ENCODE results near the gene GRIP1. TPM values are rescaled to one million over a fixed set of nuclear protein-coding genes. Genes with fewer than 3 reads are reported as not detected.

GRIP1 gene
- total and polyA plus RNA-seq, 2 experiments from 2014 or later: 7.7 TPM

- no peaks in the 10 kb centered on the region for H4K20me1 ChIP-seq (ENCODE audit: insufficient read depth, poor library complexity, severe bottlenecking)
- no peak overlapping the region for H3K4me3 ChIP-seq
- no peak overlapping the region for H3K27ac ChIP-seq
- DNase-seq (ENCODE audit: low spot score): no peak
- H3K9me3 ChIP-seq (ENCODE audit: low read depth): no peaks in the 10 kb centered on the region
- WGBS (ENCODE audit: low lambda C conversion rate, missing lambda C conversion rate): 88% methylated on average over 10 of the region's 10 CpGs
- TF ChIP-seq CTCF (IDR thresholded peaks at IDR 0.05; ENCODE audit: poor library complexity) (no peak), EZH2 (IDR thresholded peaks at IDR 0.05; ENCODE audit: borderline replicate concordance) (no peak), EZH2phosphoT487 (IDR thresholded peaks at IDR 0.05; ENCODE audit: low read depth, severe bottlenecking, unreplicated experiment) (no peak)
- no peak overlapping the region for H2AFZ ChIP-seq
- H3K27me3 ChIP-seq: no peaks in the 10 kb centered on the region
- H3K4me1 ChIP-seq (ENCODE audit: insufficient read depth): no peaks in the 10 kb centered on the region
- no peaks in the 10 kb centered on the region for H3K79me2 ChIP-seq
- no peaks in the 10 kb centered on the region for H3K9me2 ChIP-seq (replicated peaks; ENCODE audit: insufficient read depth)
- H3K4me2 ChIP-seq: no peak overlapping the region
- H3K36me3 ChIP-seq (replicated peaks; ENCODE audit: insufficient read depth, low read depth): no peaks in the 10 kb centered on the region
Observed at GRCh38 chr12:66648033-66648735, 30.7 kb downstream of the GRIP1 start.

GRCh38 chr12:66647034-66647691, 31.7 kb downstream of the GRIP1 start:
- WGBS (ENCODE audit: low lambda C conversion rate, missing lambda C conversion rate): 77% methylated on average over 5 of the region's 5 CpGs
- H3K79me2 ChIP-seq: no peaks in the 10 kb centered on the region
- H2AFZ ChIP-seq: no peak overlapping the region
- H3K27me3 ChIP-seq: no peaks in the 10 kb centered on the region
- no peak for DNase-seq (ENCODE audit: low spot score)
- no peaks in the 10 kb centered on the region for H3K4me1 ChIP-seq (ENCODE audit: insufficient read depth)
- no peak for TF ChIP-seq CTCF (IDR thresholded peaks at IDR 0.05; ENCODE audit: poor library complexity)
- TF ChIP-seq EZH2phosphoT487 (IDR thresholded peaks at IDR 0.05; ENCODE audit: low read depth, severe bottlenecking, unreplicated experiment): no peak
- TF ChIP-seq EZH2 (IDR thresholded peaks at IDR 0.05; ENCODE audit: borderline replicate concordance): no peak
- no peak overlapping the region for H3K4me2 ChIP-seq
- no peaks in the 10 kb centered on the region for H3K36me3 ChIP-seq (replicated peaks; ENCODE audit: insufficient read depth, low read depth)
- H3K27ac ChIP-seq: no peak overlapping the region
- H3K4me3 ChIP-seq: no peak overlapping the region
- no peaks in the 10 kb centered on the region for H3K9me2 ChIP-seq (replicated peaks; ENCODE audit: insufficient read depth)
- no peaks in the 10 kb centered on the region for H4K20me1 ChIP-seq (ENCODE audit: insufficient read depth, poor library complexity, severe bottlenecking)
- no peaks in the 10 kb centered on the region for H3K9me3 ChIP-seq (ENCODE audit: low read depth)

DNA sequence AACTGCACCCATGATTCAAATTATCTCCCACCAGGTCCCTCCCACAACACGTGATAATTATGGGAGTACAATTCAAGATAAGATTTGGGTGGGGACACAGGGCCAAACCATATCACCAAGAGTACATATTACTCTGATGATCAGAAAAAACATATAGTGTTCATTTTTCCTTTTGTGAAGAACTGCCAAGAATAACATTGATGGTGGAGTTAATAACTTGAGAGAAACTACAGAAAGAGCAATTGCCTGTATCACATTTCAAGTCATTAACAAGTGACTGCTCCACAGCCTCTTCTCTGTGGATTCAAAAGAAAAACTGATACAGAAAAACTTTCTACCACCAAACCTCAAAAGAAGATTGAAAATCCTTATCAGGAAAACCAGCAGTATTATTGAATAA, 34.7 kb downstream of the GRIP1 start:
- Histone ChIP-seq H3K79me2 (no peaks in the 10 kb centered on the region), H3K36me3 (replicated peaks; ENCODE audit: insufficient read depth, low read depth) (no peaks in the 10 kb centered on the region), H2AFZ (no peak overlapping the region), H3K9me2 (replicated peaks; ENCODE audit: insufficient read depth) (no peaks in the 10 kb centered on the region), H3K4me1 (ENCODE audit: insufficient read depth) (no peaks in the 10 kb centered on the region), H3K4me3 (no peak overlapping the region), H3K27ac (no peak overlapping the region), H3K4me2 (no peak overlapping the region), H3K27me3 (no peaks in the 10 kb centered on the region), H4K20me1 (ENCODE audit: insufficient read depth, poor library complexity, severe bottlenecking) (no peaks in the 10 kb centered on the region), H3K9me3 (ENCODE audit: low read depth) (no peaks in the 10 kb centered on the region)
- no peak for DNase-seq (ENCODE audit: low spot score)
- TF ChIP-seq EZH2phosphoT487 (IDR thresholded peaks at IDR 0.05; ENCODE audit: low read depth, severe bottlenecking, unreplicated experiment) (no peak), CTCF (IDR thresholded peaks at IDR 0.05; ENCODE audit: poor library complexity) (no peak), EZH2 (IDR thresholded peaks at IDR 0.05; ENCODE audit: borderline replicate concordance) (no peak)
- 97% methylated on average over 1 of the region's 1 CpG for WGBS (ENCODE audit: low lambda C conversion rate, missing lambda C conversion rate)

All from hepatocyte (in vitro differentiated cells).